GM12864 (cell line): ENCODE results near the gene INTS11.
"Not testable (repeated sequence)": the region's sequence is repeated elsewhere in the genome, so short reads cannot be mapped to it uniquely, and the experiment has no call there.

Experiments
- DNase-seq: peaks from one replicate; pipeline ENCODE4 v3.0.0-alpha.2; 2011; ENCODE audit warnings: low read depth
- H3K4me3 ChIP-seq: 2 replicates; pipeline ENCODE4 v1.5.1; 2011; ENCODE audit warnings: mild to moderate bottlenecking, low read depth, low read length, control low read depth
- CTCF ChIP-seq: IDR thresholded peaks from 2 replicates; pipeline ENCODE4 v1.5.1; 2011; ENCODE audit warnings: low read depth, mild to moderate bottlenecking, moderate library complexity, low read length, control low read depth, inconsistent platforms; ENCODE audit errors: missing control alignments

Gene INTS11

DNA sequence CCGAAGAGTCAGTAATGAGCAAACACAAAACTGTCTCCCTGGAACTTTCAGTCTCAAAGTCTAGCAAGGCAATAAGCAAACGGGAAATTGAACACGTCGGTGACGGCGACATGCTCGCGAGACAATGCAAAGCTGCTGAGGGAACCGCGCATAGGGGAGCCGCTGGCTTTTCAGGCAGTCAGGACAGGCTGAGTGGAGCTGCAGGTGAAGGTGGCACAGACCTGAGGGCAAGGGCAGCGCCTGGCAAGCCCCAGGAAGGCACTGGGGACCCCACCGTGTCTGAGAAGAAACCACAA lies 4.9 kb downstream of the INTS11 start:
- H3K4me3 ChIP-seq: no peak overlapping the region
- no peak for DNase-seq
- no peak for TF ChIP-seq CTCF

- TF ChIP-seq CTCF: no peak
- H3K4me3 ChIP-seq: no peak overlapping the region
- DNase-seq: no peak
Observed at GRCh38 chr1:1318777-1319645, 5.4 kb downstream of the INTS11 start.

DNA sequence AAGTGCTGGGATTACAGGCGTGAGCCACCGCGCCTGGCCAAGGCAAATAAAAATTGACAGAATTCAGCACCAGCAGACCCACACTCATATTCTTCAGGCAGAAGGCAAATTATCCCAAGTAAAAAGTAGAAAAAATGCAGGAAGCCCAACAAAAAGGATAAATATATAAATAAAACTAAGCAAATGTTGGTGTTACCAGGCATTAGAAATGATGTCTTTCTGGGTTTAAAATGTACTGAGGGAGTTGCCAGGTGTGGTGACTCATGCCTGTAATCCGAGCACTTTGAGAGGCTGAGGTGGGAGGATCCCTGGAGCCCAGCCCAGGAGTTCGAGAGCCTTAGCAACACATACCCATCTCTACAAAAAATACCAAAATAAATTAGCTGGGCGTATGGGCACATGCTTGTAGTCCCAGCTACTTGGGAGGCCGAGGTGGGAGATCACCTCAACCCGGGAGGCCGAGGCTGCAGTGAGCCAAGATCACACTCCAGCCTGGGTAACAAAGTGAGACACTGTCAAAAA lies 6.3 kb downstream of the INTS11 start:
- TF ChIP-seq CTCF: no peak
- DNase-seq: no peak
- H3K4me3 ChIP-seq: no peak overlapping the region

DNA sequence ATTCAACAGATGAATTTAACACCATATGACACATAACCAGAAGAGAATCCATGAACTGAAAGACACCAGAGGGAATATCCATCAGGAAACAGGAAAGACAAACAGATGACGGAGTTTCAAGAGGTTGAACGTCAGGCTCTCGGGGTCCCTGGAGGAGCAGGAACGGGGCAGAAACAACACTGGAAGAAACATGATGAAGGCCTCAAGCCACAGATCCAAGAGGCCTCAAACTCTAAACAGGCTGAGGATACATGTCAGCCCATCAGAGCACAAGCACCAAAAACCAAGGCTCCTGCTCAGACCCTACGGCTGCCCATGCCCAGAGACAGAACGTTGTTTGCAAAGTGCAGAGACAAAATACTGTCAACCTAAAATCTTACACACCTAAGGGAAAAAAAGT lies 7.0 kb downstream of the INTS11 start:
- no peak for TF ChIP-seq CTCF
- DNase-seq: no peak
- no peak overlapping the region for H3K4me3 ChIP-seq

DNA sequence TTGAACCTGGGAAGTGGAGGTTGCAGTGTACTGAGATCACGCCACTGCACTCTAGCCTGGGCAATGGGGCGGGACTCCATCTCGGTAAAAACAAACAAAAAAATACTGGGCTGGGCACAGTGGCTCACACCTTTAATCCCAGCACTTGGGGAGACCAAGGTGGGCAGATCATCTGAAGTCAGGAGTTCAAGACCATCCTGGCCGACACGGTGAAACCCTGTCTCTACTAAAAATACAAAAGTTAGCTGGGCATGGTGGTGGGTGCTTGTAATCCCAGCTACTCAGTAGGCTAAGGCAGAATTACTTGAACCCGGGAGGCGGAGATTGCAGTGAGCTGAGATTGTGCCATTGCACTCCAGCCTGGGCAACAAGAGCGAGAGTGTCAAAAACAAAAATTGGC lies 8.3 kb downstream of the INTS11 start:
- DNase-seq, H3K4me3 ChIP-seq: not testable (repeated sequence)

- no peak for DNase-seq
- no peak overlapping the region for H3K4me3 ChIP-seq
- TF ChIP-seq CTCF: no peak
Observed at GRCh38 chr1:1315435-1315954, 9.0 kb downstream of the INTS11 start.

DNA sequence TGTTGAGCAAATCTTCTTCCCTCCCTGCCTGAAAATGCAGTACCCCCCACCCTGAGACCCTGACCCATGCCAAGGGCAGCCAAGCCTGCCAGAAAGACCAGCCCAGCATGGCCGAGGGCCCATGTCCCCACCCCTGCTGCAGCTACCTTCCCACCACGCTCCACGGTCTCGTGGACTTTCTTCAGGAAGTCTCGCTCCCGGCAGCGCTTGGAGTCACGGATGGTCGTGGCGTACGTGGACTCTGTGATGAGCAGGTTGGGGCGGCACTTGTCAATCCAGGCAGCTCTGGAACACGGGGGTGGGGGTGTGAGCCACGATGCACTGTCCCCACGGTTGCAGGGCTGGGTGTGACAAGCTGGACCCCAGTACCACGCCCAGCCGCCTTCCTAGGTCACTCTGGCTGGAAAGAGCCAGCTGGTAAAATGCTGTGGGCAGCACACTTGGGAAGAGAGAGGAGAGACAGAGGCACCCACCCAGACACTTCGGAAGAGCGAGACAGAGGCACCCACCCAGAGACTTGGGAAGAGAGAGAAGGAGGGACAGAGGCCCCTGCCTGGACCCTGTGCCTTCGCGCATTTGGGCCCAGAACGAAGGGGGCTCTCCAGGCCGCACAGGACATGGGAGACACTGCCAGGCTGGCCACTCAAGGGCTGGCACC lies 9.7 kb downstream of the INTS11 start:
- H3K4me3 ChIP-seq: no peak overlapping the region
- TF ChIP-seq CTCF: no peak
- DNase-seq: no peak
